ENCODE results near the gene USP54. TPM values are rescaled to one million over a fixed set of nuclear protein-coding genes. Genes with fewer than 3 reads are reported as not detected.

The USP54 gene
- total and polyA plus RNA-seq, 9 of the 15 experiments (the other 6 are each of a cell fraction or from before 2014, with no cell fraction given): 3.8 to 40.1 (median 16.9) TPM

DNA sequence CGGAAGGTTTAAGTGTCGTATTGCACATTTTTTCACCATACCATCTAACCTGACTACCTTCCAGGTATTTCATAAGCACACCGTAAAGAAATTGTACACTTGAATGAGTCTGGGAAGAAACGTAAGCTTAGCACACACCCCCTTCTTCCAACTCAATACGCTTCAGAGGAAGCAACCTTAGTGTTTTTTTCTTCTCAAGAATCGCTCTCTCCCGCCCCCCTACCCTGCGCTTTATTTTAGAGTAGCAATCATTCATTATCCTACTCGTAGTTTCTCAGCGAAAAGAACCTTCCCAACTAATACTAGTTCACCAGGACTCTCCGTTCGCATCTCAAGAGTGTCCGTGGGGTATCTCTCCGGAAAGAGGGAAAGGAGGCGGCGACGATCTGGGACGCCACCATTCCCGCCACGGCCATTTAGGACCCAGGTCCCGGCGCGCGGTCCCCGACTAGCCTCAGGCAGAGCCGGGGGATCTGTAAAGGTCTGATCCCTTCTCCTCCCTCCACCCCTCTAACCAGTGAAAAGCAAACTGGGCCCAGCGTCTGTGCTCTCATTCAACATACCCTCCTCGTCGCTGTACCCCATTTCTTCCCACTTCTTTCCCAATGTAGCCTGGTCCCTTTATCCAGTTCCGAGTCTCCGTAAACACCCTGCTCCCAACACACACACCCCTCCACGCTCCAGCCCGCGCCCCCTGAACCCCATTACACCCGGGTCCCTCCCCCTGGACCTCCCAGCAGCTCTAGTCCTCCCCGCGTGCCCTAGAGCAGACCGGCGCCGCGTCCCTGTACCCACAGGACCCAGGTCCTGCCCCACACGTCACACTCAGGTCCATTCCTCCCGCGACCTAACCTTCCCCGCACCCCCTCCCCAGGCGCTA, 34.1 kb upstream of the USP54 start (continued):
- TF ChIP-seq, protein P1, sequence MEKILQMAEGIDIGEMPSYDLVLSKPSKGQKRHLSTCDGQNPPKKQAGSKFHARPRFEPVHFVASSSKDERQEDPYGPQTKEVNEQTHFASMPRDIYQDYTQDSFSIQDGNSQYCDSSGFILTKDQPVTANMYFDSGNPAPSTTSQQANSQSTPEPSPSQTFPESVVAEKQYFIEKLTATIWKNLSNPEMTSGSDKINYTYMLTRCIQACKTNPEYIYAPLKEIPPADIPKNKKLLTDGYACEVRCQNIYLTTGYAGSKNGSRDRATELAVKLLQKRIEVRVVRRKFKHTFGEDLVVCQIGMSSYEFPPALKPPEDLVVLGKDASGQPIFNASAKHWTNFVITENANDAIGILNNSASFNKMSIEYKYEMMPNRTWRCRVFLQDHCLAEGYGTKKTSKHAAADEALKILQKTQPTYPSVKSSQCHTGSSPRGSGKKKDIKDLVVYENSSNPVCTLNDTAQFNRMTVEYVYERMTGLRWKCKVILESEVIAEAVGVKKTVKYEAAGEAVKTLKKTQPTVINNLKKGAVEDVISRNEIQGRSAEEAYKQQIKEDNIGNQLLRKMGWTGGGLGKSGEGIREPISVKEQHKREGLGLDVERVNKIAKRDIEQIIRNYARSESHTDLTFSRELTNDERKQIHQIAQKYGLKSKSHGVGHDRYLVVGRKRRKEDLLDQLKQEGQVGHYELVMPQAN (IDR thresholded peaks at IDR 0.05; ENCODE audit: borderline replicate concordance): peak; percentile 93
- peak; percentile 79; the same call in 1 of the 2 replicates for TF ChIP-seq OTX1 (CRISPR knock-in tag; IDR thresholded peaks at IDR 0.05)
- TF ChIP-seq NRF1 (conservative IDR thresholded peaks at IDR 0.05 in 1 of 2, IDR thresholded peaks at IDR 0.05 in 1 of 2): no peak
- peak; percentile 79 for TF ChIP-seq SMARCA5 (IDR thresholded peaks at IDR 0.05)
- no peak for TF ChIP-seq ZC3H4 (CRISPR knock-in tag; IDR thresholded peaks at IDR 0.05; ENCODE audit: borderline replicate concordance)
- no peak; a peak in 1 of 4 replicates for TF ChIP-seq SRF (CRISPR knock-in tag; IDR thresholded peaks at IDR 0.05)
- no peak for TF ChIP-seq TAF1 (IDR thresholded peaks at IDR 0.05; ENCODE audit: control insufficient read depth, extremely low read depth, insufficient read depth, low read length, severe bottlenecking)
- peak; percentile 37 for TF ChIP-seq HNRNPLL (IDR thresholded peaks at IDR 0.05; ENCODE audit: low read depth, low read length, poor library complexity, severe bottlenecking)
- TF ChIP-seq, protein P2, sequence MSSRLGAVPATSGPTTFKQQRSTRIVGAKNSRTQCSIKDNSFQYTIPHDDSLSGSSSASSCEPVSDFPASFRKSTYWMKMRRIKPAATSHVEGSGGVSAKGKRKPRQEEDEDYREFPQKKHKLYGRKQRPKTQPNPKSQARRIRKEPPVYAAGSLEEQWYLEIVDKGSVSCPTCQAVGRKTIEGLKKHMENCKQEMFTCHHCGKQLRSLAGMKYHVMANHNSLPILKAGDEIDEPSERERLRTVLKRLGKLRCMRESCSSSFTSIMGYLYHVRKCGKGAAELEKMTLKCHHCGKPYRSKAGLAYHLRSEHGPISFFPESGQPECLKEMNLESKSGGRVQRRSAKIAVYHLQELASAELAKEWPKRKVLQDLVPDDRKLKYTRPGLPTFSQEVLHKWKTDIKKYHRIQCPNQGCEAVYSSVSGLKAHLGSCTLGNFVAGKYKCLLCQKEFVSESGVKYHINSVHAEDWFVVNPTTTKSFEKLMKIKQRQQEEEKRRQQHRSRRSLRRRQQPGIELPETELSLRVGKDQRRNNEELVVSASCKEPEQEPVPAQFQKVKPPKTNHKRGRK (tag; IDR thresholded peaks at IDR 0.05): no peak
- no peak for TF ChIP-seq CBFB (CRISPR knock-in tag; IDR thresholded peaks at IDR 0.05)
- TF ChIP-seq POLR3G (IDR thresholded peaks at IDR 0.05; ENCODE audit: extremely low read depth, insufficient read length, insufficient replicate concordance): no peak
- no peak for TF ChIP-seq MAFG (tag; conservative IDR thresholded peaks at IDR 0.05)
- 0 out of 2 replicates have a peak, but pooled peaks have one; percentile 39 for TF ChIP-seq ARID1B (IDR thresholded peaks at IDR 0.05)
- TF ChIP-seq NR4A1 (CRISPR knock-in tag; IDR thresholded peaks at IDR 0.05): no peak
- no peak for TF ChIP-seq NR4A1 (tag; IDR thresholded peaks at IDR 0.05)
- TF ChIP-seq, protein P3, sequence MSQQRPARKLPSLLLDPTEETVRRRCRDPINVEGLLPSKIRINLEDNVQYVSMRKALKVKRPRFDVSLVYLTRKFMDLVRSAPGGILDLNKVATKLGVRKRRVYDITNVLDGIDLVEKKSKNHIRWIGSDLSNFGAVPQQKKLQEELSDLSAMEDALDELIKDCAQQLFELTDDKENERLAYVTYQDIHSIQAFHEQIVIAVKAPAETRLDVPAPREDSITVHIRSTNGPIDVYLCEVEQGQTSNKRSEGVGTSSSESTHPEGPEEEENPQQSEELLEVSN (IDR thresholded peaks at IDR 0.05; ENCODE audit: borderline replicate concordance in 1 of 2, extremely low read depth in 1 of 2, insufficient read depth in 1 of 2, insufficient read length in 1 of 2, low read depth in 1 of 2, low read length in 1 of 2, poor library complexity in 1 of 2, severe bottlenecking in 1 of 2): peak; percentile 34 to 40
- TF ChIP-seq FOXK1 (CRISPR knock-in tag; IDR thresholded peaks at IDR 0.05; ENCODE audit: borderline replicate concordance): no peak
- TF ChIP-seq KLF10 (CRISPR knock-in tag; IDR thresholded peaks at IDR 0.05): no peak

Measured in K562 (cell line).